KOPT-K1 (cell line): Measurements from ENCODE around the gene PAX7.

Experiments
- H3K27ac ChIP-seq: fragments of 200-600 bp; sonication (generic); 2 replicates; pipeline ENCODE4 v1.5.1; 2016; ENCODE audit warnings: antibody characterized with exemption, mild to moderate bottlenecking, low read depth, low read length; ENCODE audit not compliant: poor library complexity, severe bottlenecking
- H3K36me3 ChIP-seq: fragments of 200-600 bp; sonication (generic); 2 replicates; pipeline ENCODE4 v1.5.1; 2017; ENCODE audit warnings: antibody characterized with exemption, mild to moderate bottlenecking, low read length, moderate library complexity; ENCODE audit not compliant: insufficient read depth
- H3K9me3 ChIP-seq: fragments of 200-600 bp; sonication (generic); 2 replicates; pipeline ENCODE4 v1.5.1; 2017; ENCODE audit warnings: antibody characterized with exemption, low read length, mild to moderate bottlenecking; ENCODE audit not compliant: insufficient read depth, poor library complexity, severe bottlenecking

PAX7 gene

GRCh38 chr1:18714404-18715175 lies 83.9 kb downstream of the PAX7 start:
- no peak overlapping the region for H3K27ac ChIP-seq
- no peaks in the 10 kb centered on the region for H3K36me3 ChIP-seq
- H3K9me3 ChIP-seq = no peaks in the 10 kb centered on the region

DNA sequence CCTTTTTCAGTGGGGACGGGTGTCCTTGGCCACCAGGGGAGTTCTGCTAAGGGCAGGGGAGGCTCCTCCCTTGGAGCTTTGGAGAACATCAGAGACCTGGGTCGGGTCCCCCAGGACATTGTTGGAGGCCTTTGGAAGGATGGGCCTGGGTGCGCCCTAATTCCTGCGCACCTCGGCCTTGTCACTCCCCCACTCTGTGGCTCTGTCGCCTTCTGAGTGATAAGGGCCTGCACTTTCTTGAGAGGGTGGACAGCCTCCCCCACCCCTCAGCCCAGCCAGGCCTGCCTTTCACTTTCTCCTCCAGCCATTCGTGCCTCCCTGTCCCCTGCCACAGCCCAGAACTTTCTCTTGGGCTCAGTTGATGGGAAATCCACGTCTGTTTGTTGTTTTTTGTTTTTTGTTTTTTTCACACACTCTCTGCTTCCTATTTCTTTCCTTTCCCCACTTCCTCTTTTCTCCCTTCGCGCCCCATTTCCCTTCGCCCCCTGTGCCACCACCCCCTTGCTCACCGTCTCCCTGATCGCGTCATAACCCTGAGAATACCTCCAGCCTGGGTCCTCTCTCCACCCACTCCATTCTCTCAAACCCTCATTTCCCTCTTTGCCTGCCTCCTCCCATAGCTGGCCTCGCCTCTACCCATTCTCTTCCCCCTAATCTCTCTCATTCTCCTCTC lies 85.6 kb downstream of the PAX7 start:
- no peaks in the 10 kb centered on the region for H3K36me3 ChIP-seq
- no peaks in the 10 kb centered on the region for H3K9me3 ChIP-seq
- H3K27ac ChIP-seq = no peak overlapping the region

DNA sequence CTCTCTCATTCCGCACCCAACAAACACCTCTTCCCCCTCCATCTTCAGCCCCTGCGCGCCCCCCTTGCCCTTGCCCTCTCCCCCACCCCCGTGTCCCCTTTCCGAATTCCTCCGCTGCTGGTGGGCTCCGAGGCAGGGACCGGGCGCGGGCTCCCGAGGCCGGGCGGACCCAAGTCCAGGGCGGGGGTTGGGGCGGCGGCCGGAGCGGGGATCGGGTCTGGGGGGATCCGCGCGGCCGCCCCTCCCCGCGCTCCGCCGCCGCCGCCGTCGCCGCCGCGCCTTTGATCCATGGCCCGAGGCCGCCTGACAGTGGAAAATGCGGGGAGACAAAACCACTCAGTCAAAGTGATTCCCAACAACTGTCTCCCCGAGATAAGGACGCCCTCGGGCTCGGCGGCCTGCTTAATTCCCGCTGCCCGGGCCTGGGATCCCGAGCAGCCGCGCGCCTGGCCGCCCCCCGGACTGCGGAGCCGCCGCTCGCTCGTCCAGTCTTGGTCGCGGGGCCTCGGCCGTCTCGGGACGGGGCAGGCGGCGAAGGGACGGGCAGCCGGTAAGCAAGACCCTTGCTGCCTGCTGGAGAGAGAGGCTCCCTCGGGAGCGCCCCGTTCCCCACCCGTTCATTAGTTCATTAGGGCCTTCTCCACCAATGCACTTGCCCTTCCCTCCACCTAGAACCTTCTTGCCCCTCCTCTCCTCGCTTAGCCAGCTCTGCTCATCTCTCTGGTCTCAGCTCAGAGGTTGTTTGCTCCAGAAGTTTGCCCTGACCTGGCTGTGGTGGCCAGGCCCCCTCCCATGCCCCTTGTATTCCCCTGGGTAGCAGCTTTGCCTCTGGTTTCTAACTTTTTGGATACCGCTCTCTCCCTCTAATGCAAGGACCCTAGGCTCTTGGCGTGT lies 86.4 kb downstream of the PAX7 start:
- H3K9me3 ChIP-seq = no peaks in the 10 kb centered on the region
- H3K36me3 ChIP-seq = no peaks in the 10 kb centered on the region
- no peak overlapping the region for H3K27ac ChIP-seq

DNA sequence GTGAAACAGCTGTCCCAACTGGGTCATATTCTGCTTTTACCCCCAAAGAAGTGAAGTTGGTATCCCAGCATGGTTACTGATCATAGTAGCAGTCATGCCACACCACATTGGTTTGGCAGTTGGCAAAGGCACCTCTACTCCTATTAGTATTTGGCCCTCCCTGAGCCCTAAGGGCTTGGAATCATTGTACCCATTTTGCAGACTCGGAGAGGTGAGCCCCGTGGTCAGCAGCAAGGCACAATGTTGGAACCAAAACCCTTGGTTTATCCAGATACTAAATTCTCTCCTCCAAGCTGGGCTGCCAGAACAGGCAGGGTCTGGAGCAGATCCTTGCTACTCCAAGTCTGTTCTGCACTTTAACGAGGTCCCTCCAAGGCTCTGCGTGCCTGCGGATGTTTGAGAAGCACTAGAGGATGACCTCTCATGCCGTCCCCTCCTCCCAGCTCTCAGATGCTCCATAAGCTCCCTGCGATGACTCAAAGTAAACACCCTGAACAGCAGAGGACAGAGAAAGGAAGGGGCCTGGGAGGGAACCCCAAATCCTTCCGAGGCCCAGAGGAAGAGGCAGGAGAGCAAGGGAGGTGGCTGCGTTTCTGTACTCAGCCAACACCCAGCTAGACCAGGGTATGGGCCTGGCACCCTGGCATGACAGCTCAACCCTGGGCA lies 89.3 kb downstream of the PAX7 start:
- no peaks in the 10 kb centered on the region for H3K9me3 ChIP-seq
- H3K27ac ChIP-seq = no peak overlapping the region
- no peaks in the 10 kb centered on the region for H3K36me3 ChIP-seq

- no peak overlapping the region for H3K27ac ChIP-seq
- H3K36me3 ChIP-seq = no peaks in the 10 kb centered on the region
- H3K9me3 ChIP-seq = no peaks in the 10 kb centered on the region
Measured at GRCh38 chr1:18721041-18721440, 90.4 kb downstream of the PAX7 start.

DNA sequence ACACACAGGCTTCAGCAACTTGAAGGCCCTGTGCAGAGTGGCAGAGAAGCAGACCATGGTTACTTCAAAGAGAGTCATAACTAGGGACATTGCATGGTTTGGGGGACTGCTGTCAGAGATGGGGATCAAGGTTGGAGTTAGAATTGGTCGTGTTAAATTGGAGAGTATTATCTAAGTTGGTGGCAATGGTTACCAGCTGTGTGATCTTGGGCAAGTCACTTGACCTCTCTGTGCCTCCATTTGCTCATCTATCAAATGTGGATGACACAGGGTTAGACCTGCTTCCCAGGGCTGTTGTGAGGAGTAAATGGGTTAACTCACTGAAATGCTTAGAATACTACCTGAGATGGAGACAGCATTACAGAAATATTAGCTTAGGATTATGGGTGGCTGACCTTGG lies 91.1 kb downstream of the PAX7 start:
- Histone ChIP-seq H3K27ac (no peak overlapping the region), H3K36me3 (no peaks in the 10 kb centered on the region), H3K9me3 (no peaks in the 10 kb centered on the region)

GRCh38 chr1:18722270-18722669 lies 91.6 kb downstream of the PAX7 start:
- H3K9me3 ChIP-seq = no peaks in the 10 kb centered on the region
- no peaks in the 10 kb centered on the region for H3K36me3 ChIP-seq
- H3K27ac ChIP-seq = no peak overlapping the region

- Histone ChIP-seq H3K9me3 (no peaks in the 10 kb centered on the region), H3K36me3 (no peaks in the 10 kb centered on the region), H3K27ac (no peak overlapping the region)
Measured at GRCh38 chr1:18723206-18723605, 92.6 kb downstream of the PAX7 start.

GRCh38 chr1:18723701-18724411 lies 93.2 kb downstream of the PAX7 start:
- Histone ChIP-seq H3K9me3 (no peaks in the 10 kb centered on the region), H3K27ac (no peak overlapping the region)

DNA sequence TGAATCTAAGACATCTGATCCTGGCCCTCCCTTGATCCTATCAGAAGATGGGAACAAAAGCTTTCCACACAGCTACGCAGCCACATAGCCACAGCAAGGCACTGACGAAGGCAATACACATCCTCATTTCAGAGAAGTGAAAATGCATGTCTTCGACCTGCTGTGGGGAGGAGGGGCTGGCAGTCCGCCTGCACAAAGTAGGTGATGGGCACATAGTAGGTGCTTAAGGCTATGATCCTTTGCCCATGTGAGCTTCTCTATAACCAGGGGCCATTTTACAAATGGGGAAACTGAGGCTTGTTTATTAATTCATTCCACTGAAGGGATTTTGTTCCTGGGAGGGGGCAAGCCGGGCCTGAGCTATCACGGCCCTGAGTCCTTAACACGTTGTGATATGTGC lies 94.2 kb downstream of the PAX7 start:
- no peaks in the 10 kb centered on the region for H3K36me3 ChIP-seq
- no peaks in the 10 kb centered on the region for H3K9me3 ChIP-seq
- H3K27ac ChIP-seq = no peak overlapping the region

More at GRCh38 chr1:18723701-18724411, 93.2 kb downstream of the PAX7 start:
- no peaks in the 10 kb centered on the region for H3K36me3 ChIP-seq

DNA sequence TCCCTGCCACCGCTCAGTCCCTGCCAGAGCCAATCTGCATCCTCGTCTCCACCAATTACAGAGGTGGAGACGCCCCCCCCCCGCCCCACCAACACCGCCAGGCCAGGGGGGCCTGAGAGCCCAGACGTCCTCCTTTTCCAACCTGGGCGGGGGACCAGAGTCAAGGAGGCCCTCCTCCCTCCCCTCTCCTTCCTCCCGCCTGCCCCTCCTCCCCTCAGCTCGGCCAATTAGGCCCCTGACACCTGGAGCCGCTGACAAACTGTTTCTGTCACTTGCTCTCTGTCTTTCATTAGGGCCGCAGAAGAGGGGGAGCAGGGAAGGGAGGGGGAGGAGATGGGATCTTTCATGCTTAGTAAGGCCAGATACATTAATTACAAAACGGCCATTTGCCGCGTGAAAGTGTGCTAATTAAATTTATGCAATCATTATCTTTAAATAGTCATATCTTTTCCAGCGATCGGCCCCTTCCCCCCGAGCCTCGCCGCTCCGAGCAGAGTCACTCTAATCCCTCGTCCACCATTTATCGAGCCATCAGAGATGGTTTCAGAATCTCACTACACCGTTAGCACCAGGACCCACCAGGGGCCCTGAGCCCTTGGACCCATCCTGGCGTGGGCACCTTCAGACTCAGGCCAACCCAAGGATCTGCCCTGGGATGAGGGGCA lies 94.7 kb downstream of the PAX7 start:
- Histone ChIP-seq H3K36me3 (no peaks in the 10 kb centered on the region), H3K9me3 (no peaks in the 10 kb centered on the region), H3K27ac (no peak overlapping the region)

- H3K36me3 ChIP-seq = no peaks in the 10 kb centered on the region
- H3K9me3 ChIP-seq = no peaks in the 10 kb centered on the region
- no peak overlapping the region for H3K27ac ChIP-seq
Measured at GRCh38 chr1:18726368-18726767, 95.7 kb downstream of the PAX7 start.

DNA sequence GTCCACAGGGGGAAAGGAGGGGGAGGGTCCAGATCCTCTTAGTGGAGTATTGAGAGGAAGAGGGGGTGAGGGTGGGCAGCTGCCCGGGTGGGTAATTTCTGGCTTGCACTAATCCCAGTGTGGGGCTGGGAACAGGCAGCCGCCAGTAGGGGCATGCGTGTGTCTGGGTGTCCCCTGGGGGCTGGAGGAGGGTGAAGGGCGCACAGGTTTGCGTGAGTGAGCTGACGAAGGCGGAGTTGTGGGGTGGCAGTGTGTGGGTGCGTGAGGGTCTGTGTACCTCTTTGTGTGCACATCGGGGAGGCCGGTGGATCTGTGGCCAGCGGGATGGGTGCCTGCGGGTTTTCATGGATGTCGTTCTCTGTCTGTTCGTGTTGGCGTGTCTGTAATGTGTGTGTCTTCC lies 97.3 kb downstream of the PAX7 start:
- Histone ChIP-seq H3K9me3 (no peaks in the 10 kb centered on the region), H3K27ac (no peak overlapping the region), H3K36me3 (no peaks in the 10 kb centered on the region)

DNA sequence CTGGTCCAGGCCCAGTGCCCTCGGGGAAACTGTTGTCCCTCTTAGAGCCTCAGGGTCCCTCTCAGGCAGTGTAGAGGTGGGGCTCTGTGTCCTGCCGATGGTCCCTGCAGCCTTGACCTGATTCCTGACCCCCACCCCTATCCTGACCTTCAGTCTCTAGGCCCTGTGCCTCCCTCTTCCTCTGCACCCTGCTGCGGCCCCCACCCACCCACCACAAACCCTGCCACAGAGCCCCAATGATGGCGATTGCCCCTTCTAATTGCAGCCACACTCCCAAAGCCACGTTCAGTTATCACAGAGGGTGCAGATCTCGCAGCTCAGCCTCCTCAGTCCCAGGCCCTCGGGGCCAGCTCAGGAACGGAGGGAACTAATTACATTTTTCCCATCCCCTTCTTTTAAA lies 99.7 kb downstream of the PAX7 start:
- no peaks in the 10 kb centered on the region for H3K36me3 ChIP-seq
- no peak overlapping the region for H3K27ac ChIP-seq
- H3K9me3 ChIP-seq = no peaks in the 10 kb centered on the region
